Thyroid gland (tissue), 4 donors: Measurements from ENCODE around the gene CCS.

ENCODE experiments used
- POLR2A ChIP-seq, 2 donors: fragments of 450-650 bp; IDR thresholded peaks; one replicate each; pipeline ENCODE4 v1.6.1; 2017; ENCODE audit warnings: antibody characterized with exemption in 2 of 2, mild to moderate bottlenecking in 2 of 2, moderate library complexity in 1 of 2
- TF ChIP-seq, protein P1 (sequence below), 6 experiments: fragments of 200-600 bp in 3 of 6; fragments of 450-650 bp in 3 of 6; sonication (generic) in 3 of 6; IDR thresholded peaks; one replicate each; pipeline ENCODE4 v1.5.1; 2016 to 2019; ENCODE audit warnings: antibody characterized with exemption in 6 of 6, mild to moderate bottlenecking in 2 of 6, inconsistent platforms in 1 of 6, moderate library complexity in 1 of 6

DNA sequence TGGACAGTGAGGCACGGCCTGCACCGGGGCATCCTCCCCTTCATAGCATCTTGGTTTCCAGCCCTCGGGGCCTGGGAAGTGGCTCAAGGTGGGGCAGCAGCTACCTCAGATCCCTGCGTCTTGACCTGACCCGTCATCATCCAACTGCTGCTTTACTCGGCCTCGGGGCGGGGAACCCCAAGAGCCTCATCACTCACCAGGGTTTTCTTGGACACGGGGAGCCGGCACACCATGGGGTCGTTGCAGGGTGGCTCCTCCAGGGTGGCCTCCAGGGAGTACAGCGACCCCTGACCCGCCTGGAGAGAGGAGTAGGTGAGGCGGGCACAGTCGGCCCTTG lies 25.2 kb upstream of the CCS start:
- TF ChIP-seq, protein P1, sequence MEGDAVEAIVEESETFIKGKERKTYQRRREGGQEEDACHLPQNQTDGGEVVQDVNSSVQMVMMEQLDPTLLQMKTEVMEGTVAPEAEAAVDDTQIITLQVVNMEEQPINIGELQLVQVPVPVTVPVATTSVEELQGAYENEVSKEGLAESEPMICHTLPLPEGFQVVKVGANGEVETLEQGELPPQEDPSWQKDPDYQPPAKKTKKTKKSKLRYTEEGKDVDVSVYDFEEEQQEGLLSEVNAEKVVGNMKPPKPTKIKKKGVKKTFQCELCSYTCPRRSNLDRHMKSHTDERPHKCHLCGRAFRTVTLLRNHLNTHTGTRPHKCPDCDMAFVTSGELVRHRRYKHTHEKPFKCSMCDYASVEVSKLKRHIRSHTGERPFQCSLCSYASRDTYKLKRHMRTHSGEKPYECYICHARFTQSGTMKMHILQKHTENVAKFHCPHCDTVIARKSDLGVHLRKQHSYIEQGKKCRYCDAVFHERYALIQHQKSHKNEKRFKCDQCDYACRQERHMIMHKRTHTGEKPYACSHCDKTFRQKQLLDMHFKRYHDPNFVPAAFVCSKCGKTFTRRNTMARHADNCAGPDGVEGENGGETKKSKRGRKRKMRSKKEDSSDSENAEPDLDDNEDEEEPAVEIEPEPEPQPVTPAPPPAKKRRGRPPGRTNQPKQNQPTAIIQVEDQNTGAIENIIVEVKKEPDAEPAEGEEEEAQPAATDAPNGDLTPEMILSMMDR (IDR thresholded peaks at IDR 0.05) = no peak
- TF ChIP-seq POLR2A (IDR thresholded peaks at IDR 0.05) = no peak
